ENCODE results near the gene INTS3. TPM values are rescaled to one million over a fixed set of nuclear protein-coding genes. Genes with fewer than 3 reads are reported as not detected.

The INTS3 gene
- total and polyA plus RNA-seq, 8 donors: 50.5 to 131 (median 111) TPM

GRCh38 chr1:153679337-153680119 is 48.3 kb upstream of the INTS3 start:
- H3K36me3 ChIP-seq: peaks cover 0 to 3% of the 10 kb centered on the region in 2 donors
- peaks cover 8 to 39% of the 10 kb centered on the region in 2 donors for H3K27me3 ChIP-seq
- peak overlapping the region; percentile 56 to 74 for H3K27ac ChIP-seq
- peak overlapping the region; percentile 51 to 66 for H3K4me3 ChIP-seq
- ATAC-seq (peak; percentile 54), DNase-seq (peak in 1 of 4 donors; percentile 85)
- H3K9me3 ChIP-seq: no peaks in the 10 kb centered on the region
- intact Hi-C loops (cut with DNase I): loop anchor here in 1 of 2 donors (5.0 to 10.0 kb wide), 2 partner anchors 65 to 93 kb away; no protein-coding TSS in a partner anchor
- TF ChIP-seq CTCF (IDR thresholded peaks at IDR 0.05): peak in 1 of 2 donors; percentile 20
- H3K4me1 ChIP-seq: peaks cover 12 to 35% of the 10 kb centered on the region in 2 donors

- ATAC-seq (no peak), DNase-seq (no peak)
- no peaks in the 10 kb centered on the region for H3K9me3 ChIP-seq
- intact Hi-C loops (cut with DNase I): loop anchor here in 1 of 2 donors (5.0 kb wide), 1 partner anchor 92 kb away; no protein-coding TSS in a partner anchor
- peak overlapping the region in 1 of 2 donors; percentile 66 for H3K4me3 ChIP-seq
- H3K36me3 ChIP-seq: peaks cover 0 to 7% of the 10 kb centered on the region in 2 donors
- H3K27me3 ChIP-seq: peaks cover 8 to 39% of the 10 kb centered on the region in 2 donors
- H3K27ac ChIP-seq: peak overlapping the region in 1 of 2 donors; percentile 74
- no peak for TF ChIP-seq CTCF (IDR thresholded peaks at IDR 0.05)
- peaks cover 12 to 35% of the 10 kb centered on the region in 2 donors for H3K4me1 ChIP-seq
Measured at GRCh38 chr1:153680120-153680403, 47.8 kb upstream of the INTS3 start.

GRCh38 chr1:153682730-153683129 is 45.1 kb upstream of the INTS3 start:
- Histone ChIP-seq H3K36me3 (peaks cover 0 to 26% of the 10 kb centered on the region in 2 donors), H3K27me3 (peaks cover 8 to 39% of the 10 kb centered on the region in 2 donors), H3K9me3 (no peaks in the 10 kb centered on the region), H3K27ac (no peak overlapping the region), H3K4me1 (peaks cover 12 to 31% of the 10 kb centered on the region in 2 donors), H3K4me3 (no peak overlapping the region)
- intact Hi-C loops (cut with DNase I): loop anchor here in 1 of 2 donors (5.0 kb wide), 1 partner anchor 90 kb away; no protein-coding TSS in a partner anchor
- no peak for TF ChIP-seq CTCF (IDR thresholded peaks at IDR 0.05)
- no peak for ATAC-seq
- no peak for DNase-seq

- Histone ChIP-seq H3K27ac (no peak overlapping the region), H3K4me3 (no peak overlapping the region), H3K4me1 (peaks cover 3 to 19% of the 10 kb centered on the region in 2 donors), H3K9me3 (no peaks in the 10 kb centered on the region), H3K27me3 (peaks cover 8 to 28% of the 10 kb centered on the region in 2 donors), H3K36me3 (peaks cover 0 to 38% of the 10 kb centered on the region in 2 donors)
- no peak for DNase-seq
- TF ChIP-seq CTCF (IDR thresholded peaks at IDR 0.05): no peak
- intact Hi-C loops (cut with DNase I): loop anchor here in 1 of 2 donors (5.0 kb wide), 1 partner anchor 88 kb away; no protein-coding TSS in a partner anchor
- no peak for ATAC-seq
Measured at GRCh38 chr1:153683854-153684253, 44.0 kb upstream of the INTS3 start.

- Histone ChIP-seq H3K9me3 (no peaks in the 10 kb centered on the region), H3K27me3 (peaks cover 0 to 17% of the 10 kb centered on the region in 2 donors), H3K36me3 (peaks cover 0 to 47% of the 10 kb centered on the region in 2 donors), H3K4me1 (peaks cover 0 to 9% of the 10 kb centered on the region in 2 donors), H3K4me3 (no peak overlapping the region), H3K27ac (no peak overlapping the region)
- TF ChIP-seq CTCF (IDR thresholded peaks at IDR 0.05): no peak
- DNase-seq (no peak), ATAC-seq (no peak)
- intact Hi-C loops (cut with DNase I): loop anchor here in 1 of 2 donors (5.0 kb wide), 1 partner anchor 87 kb away; no protein-coding TSS in a partner anchor
Measured at GRCh38 chr1:153684892-153685291, 43.0 kb upstream of the INTS3 start.

All from left lung (tissue), 10 donors.